ENCODE measurements around the gene OTULIN. TPM values are rescaled to one million over a fixed set of nuclear protein-coding genes. Genes with fewer than 3 reads are reported as not detected.

Gene OTULIN
- total RNA-seq, 6 experiments from 2014 or later = 17.5 to 22.0 (median 21.3) TPM

DNA sequence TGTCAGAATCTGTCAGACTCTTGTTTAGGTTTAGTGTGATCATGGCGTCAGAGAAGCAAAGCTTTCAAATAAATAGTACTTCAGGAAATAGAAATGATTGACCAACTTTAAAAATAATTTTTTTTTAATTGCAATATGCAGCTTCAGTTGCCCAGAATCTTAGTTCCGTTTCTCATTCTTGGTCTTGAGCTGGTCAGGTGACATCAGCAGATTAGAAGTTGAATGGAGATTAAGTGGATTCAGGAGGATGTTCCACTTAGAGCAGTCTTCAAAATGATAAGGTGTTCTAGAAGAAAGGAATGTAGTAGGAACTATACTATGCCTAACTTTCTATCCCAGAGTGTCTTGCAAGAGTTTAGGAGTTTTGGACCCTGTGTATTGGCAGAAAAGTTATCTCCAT, 30.6 kb downstream of the OTULIN start:
- Mint-ChIP-seq H3K27ac (no peak overlapping the region), H3K9me3 (peaks cover 3% of the 10 kb centered on the region), H3K4me1 (ENCODE audit: low read depth) (peaks cover 19% of the 10 kb centered on the region), H3K27me3 (ENCODE audit: insufficient read depth) (no peaks in the 10 kb centered on the region; the same call in 1 of the 2 replicates), H3K36me3 (ENCODE audit: low read depth) (peaks cover 42% of the 10 kb centered on the region), H3K4me3 (no peak overlapping the region)
- no peak for DNase-seq
- TF ChIP-seq, protein P1, sequence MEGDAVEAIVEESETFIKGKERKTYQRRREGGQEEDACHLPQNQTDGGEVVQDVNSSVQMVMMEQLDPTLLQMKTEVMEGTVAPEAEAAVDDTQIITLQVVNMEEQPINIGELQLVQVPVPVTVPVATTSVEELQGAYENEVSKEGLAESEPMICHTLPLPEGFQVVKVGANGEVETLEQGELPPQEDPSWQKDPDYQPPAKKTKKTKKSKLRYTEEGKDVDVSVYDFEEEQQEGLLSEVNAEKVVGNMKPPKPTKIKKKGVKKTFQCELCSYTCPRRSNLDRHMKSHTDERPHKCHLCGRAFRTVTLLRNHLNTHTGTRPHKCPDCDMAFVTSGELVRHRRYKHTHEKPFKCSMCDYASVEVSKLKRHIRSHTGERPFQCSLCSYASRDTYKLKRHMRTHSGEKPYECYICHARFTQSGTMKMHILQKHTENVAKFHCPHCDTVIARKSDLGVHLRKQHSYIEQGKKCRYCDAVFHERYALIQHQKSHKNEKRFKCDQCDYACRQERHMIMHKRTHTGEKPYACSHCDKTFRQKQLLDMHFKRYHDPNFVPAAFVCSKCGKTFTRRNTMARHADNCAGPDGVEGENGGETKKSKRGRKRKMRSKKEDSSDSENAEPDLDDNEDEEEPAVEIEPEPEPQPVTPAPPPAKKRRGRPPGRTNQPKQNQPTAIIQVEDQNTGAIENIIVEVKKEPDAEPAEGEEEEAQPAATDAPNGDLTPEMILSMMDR (IDR thresholded peaks at IDR 0.05) = no peak

DNA sequence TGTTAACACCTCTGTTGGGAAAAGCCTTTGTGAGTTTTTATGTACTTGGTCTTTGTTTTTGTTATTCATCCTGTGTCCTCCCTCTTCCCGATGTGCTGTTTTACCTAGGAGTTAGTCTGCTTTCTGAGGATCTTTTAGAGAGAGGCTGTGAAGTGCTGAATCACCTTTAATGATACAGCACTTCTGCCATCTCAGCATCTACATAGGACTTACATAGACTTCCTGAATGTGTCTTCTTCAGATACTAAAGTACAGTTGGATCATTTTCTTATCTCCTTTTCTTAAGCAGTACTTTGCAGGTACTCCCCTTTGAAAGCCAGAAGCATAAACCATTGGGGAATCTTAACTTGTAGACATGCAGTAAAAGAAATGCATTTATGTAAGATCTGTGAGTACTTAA, 31.5 kb downstream of the OTULIN start:
- DNase-seq = no peak
- Mint-ChIP-seq H3K4me3 (no peak overlapping the region), H3K27ac (peak overlapping the region; percentile 53), H3K36me3 (ENCODE audit: low read depth) (peaks cover 34% of the 10 kb centered on the region), H3K27me3 (ENCODE audit: insufficient read depth) (no peaks in the 10 kb centered on the region; the same call in 1 of the 2 replicates), H3K9me3 (no peaks in the 10 kb centered on the region), H3K4me1 (ENCODE audit: low read depth) (peaks cover 20% of the 10 kb centered on the region)
- TF ChIP-seq, protein P1 (IDR thresholded peaks at IDR 0.05) = no peak

DNA sequence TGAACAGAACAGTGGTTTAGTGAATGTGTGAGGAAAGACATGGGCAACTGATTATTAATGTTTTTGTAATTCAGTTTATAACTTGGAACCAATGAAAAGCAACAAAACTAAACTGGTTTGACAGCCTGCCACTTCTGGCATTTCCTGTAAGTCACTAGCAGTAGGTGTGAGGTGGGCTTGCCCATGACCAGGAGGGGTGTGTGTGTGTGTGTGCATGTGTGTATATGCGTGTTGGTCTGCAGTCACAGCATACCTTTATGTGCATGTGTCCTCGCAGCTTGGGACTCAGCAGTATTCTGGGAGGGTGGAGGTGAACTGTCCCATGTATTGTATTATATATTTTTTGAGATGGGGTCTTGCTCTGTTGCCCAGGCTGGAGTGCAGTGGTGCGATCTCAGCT, 32.3 kb downstream of the OTULIN start:
- H3K9me3 Mint-ChIP-seq = no peaks in the 10 kb centered on the region
- no peak for DNase-seq
- no peak overlapping the region for H3K4me3 Mint-ChIP-seq
- peaks cover 20% of the 10 kb centered on the region for H3K4me1 Mint-ChIP-seq (ENCODE audit: low read depth)
- TF ChIP-seq, protein P1 (IDR thresholded peaks at IDR 0.05) = no peak
- peaks cover 34% of the 10 kb centered on the region for H3K36me3 Mint-ChIP-seq (ENCODE audit: low read depth)
- no peaks in the 10 kb centered on the region; the same call in 1 of the 2 replicates for H3K27me3 Mint-ChIP-seq (ENCODE audit: insufficient read depth)
- H3K27ac Mint-ChIP-seq = no peak overlapping the region

DNA sequence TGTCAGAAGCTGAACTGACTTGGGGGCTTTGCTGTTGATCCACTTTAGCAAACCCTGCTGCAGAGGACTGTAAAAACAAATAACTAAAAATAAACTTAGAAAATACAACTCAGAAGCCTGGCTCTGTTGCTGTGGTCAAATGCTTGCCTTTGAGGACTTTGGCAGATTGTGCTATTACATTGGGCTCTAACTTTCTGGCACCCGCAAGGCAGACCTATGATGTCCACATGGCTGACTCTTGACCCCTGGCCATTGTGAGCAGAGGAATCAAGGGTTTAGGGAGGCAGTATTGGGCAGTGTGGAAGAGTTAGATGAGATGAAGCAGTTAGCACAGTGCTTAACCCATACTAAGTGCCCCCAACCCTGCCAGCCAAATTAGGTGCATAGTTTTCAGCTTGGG, 34.0 kb downstream of the OTULIN start:
- TF ChIP-seq, protein P1 (IDR thresholded peaks at IDR 0.05) = no peak
- Mint-ChIP-seq H3K4me1 (ENCODE audit: low read depth) (peaks cover 20% of the 10 kb centered on the region), H3K9me3 (no peaks in the 10 kb centered on the region), H3K36me3 (ENCODE audit: low read depth) (peaks cover 29% of the 10 kb centered on the region), H3K4me3 (no peak overlapping the region), H3K27me3 (ENCODE audit: insufficient read depth) (no peaks in the 10 kb centered on the region; the same call in 1 of the 2 replicates), H3K27ac (no peak overlapping the region)
- no peak for DNase-seq

DNA sequence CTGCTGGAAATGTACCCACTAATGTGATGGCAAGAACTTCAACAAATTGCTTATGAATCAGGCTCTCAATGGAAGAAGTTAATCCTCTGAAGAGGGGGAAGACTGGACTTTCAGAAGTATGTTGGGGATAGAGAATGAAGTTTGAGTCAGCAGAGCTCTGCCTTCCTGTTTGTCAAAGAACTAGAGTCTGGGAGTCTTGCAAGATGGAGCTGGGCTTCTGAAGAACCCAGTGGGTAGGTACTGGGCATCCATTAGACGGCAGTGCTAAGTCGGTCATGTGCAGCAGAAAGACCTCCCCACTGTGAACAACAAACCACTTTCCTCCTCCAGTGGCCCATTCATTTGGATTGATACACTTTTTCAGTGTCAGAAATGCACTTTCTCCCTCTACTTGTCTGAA, 34.6 kb downstream of the OTULIN start:
- no peaks in the 10 kb centered on the region; the same call in 1 of the 2 replicates for H3K27me3 Mint-ChIP-seq (ENCODE audit: insufficient read depth)
- TF ChIP-seq, protein P1 (IDR thresholded peaks at IDR 0.05) = no peak
- peaks cover 34% of the 10 kb centered on the region for H3K36me3 Mint-ChIP-seq (ENCODE audit: low read depth)
- no peak for DNase-seq
- H3K9me3 Mint-ChIP-seq = no peaks in the 10 kb centered on the region
- peaks cover 20% of the 10 kb centered on the region for H3K4me1 Mint-ChIP-seq (ENCODE audit: low read depth)
- no peak overlapping the region for H3K4me3 Mint-ChIP-seq
- no peak overlapping the region for H3K27ac Mint-ChIP-seq
